Measurements from ENCODE around the gene COA3. TPM values are rescaled to one million over a fixed set of nuclear protein-coding genes. Genes with fewer than 3 reads are reported as not detected.

Gene COA3
- total and polyA plus RNA-seq, 4 donors, result 55.7 to 142 (median 76.7) TPM

GRCh38 chr17:42780851-42781638 lies 17.5 kb downstream of the COA3 start:
- Histone ChIP-seq H3K27me3 (ENCODE audit: control insufficient read depth in 3 of 3, insufficient read depth in 3 of 3, low read length in 2 of 3) (peaks cover 0 to 54% (median 46%) of the 10 kb centered on the region in 3 donors), H3K9ac (ENCODE audit: insufficient read depth in 1 of 2, low read length in 2 of 2) (no peak overlapping the region), H3K4me3 (no peak overlapping the region), H3K27ac (ENCODE audit: low read depth in 1 of 2, low read length in 1 of 2) (no peak overlapping the region), H3K36me3 (ENCODE audit: control insufficient read depth in 4 of 4, insufficient read depth in 4 of 4, low read length in 4 of 4) (peaks cover 3 to 21% (median 11%) of the 10 kb centered on the region in 4 donors), H3K9me3 (ENCODE audit: control insufficient read depth in 4 of 4, insufficient read depth in 3 of 4, low read length in 3 of 4) (peaks cover 0 to 2% (median 0%) of the 10 kb centered on the region in 4 donors), H3K4me1 (ENCODE audit: control insufficient read depth in 5 of 5, insufficient read depth in 5 of 5, low read length in 5 of 5) (peaks cover 0 to 36% (median 10%) of the 10 kb centered on the region in 5 donors)
- ATAC-seq (ENCODE audit: insufficient read depth, low FRiP score) (no peak), DNase-seq (no peak)
- no peak for TF ChIP-seq CTCF (IDR thresholded peaks at IDR 0.05; ENCODE audit: control extremely low read depth, extremely low read depth)
- WGBS, 2 donors, result 8 to 9% methylated on average over 35 to 39 of the region's 39 CpGs

- peaks cover 0 to 46% (median 38%) of the 10 kb centered on the region in 3 donors for H3K27me3 ChIP-seq (ENCODE audit: control insufficient read depth in 3 of 3, insufficient read depth in 3 of 3, low read length in 2 of 3)
- H3K4me1 ChIP-seq (ENCODE audit: control insufficient read depth in 5 of 5, insufficient read depth in 5 of 5, low read length in 5 of 5), result peaks cover 0 to 36% (median 10%) of the 10 kb centered on the region in 5 donors
- peaks cover 0 to under 1% (median 0%) of the 10 kb centered on the region in 4 donors for H3K9me3 ChIP-seq (ENCODE audit: control insufficient read depth in 4 of 4, insufficient read depth in 3 of 4, low read length in 3 of 4)
- H3K36me3 ChIP-seq (ENCODE audit: control insufficient read depth in 4 of 4, insufficient read depth in 4 of 4, low read length in 4 of 4), result peaks cover 3 to 21% (median 14%) of the 10 kb centered on the region in 4 donors
- no peak for DNase-seq
- H3K27ac ChIP-seq (ENCODE audit: low read depth in 1 of 2, low read length in 1 of 2), result no peak within 1 kb of the TSS
- no peak for TF ChIP-seq CTCF (IDR thresholded peaks at IDR 0.05; ENCODE audit: control extremely low read depth, extremely low read depth)
- H3K4me3 ChIP-seq, result no peak within 1 kb of the TSS
- no peak for ATAC-seq (ENCODE audit: insufficient read depth, low FRiP score)
- H3K9ac ChIP-seq (ENCODE audit: insufficient read depth in 1 of 2, low read length in 2 of 2), result no peak within 1 kb of the TSS
- 9 to 18% methylated on average over 41 to 65 of the region's 65 CpGs for WGBS, 2 donors
Measured at GRCh38 chr17:42779936-42780850, 18.3 kb downstream of the COA3 start, which contains the start of gene WNK4. WNK4 (plus strand) TSS chr17:42780610; CDS start chr17:42780699, 89 bp downstream.

DNA sequence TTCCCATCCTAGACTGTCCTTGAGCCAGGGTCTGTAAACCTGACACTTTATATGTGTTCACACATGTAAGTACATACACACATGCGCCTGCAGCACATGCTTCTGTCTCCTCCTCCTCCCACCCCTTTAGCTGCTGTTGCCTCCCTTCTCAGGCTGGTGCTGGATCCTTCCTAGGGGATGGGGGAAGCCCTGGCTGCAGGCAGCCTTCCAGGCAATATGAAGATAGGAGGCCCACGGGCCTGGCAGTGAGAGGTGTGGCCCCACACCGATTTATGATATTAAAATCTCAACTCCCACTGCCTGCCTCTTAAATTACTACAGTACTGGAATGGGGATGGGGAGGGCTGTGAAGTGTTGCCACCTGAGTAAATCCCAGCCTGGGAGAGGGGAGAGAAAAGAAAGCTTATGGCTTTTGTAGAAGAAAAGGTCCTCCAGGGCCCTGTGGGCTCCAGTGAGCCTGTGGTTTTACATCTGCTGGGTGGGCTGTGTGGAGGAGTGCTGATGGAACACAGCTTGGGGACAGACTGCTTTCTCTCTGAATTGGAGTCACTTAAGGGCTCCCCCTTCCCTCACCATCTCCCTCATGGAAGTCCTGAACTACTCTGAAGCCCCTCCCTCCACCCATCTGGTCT lies 19.1 kb downstream of the COA3 start:
- Histone ChIP-seq H3K9ac (ENCODE audit: insufficient read depth in 1 of 2, low read length in 2 of 2) (no peak overlapping the region), H3K4me3 (no peak overlapping the region), H3K27ac (ENCODE audit: low read depth in 1 of 2, low read length in 1 of 2) (no peak overlapping the region)

More for the DNA sequence above, 19.1 kb downstream of the COA3 start:
- Histone ChIP-seq H3K4me1 (ENCODE audit: control insufficient read depth in 5 of 5, insufficient read depth in 5 of 5, low read length in 5 of 5) (peaks cover 0 to 31% (median 10%) of the 10 kb centered on the region in 5 donors), H3K9me3 (ENCODE audit: control insufficient read depth in 4 of 4, insufficient read depth in 3 of 4, low read length in 3 of 4) (no peaks in the 10 kb centered on the region), H3K36me3 (ENCODE audit: control insufficient read depth in 4 of 4, insufficient read depth in 4 of 4, low read length in 4 of 4) (peaks cover 3 to 21% (median 17%) of the 10 kb centered on the region in 4 donors), H3K27me3 (ENCODE audit: control insufficient read depth in 3 of 3, insufficient read depth in 3 of 3, low read length in 2 of 3) (peaks cover 0 to 39% (median 30%) of the 10 kb centered on the region in 3 donors)
- ATAC-seq (ENCODE audit: insufficient read depth, low FRiP score) (no peak), DNase-seq (no peak)
- TF ChIP-seq CTCF (IDR thresholded peaks at IDR 0.05; ENCODE audit: control extremely low read depth, extremely low read depth), result no peak
- WGBS, 2 donors, result 81 to 84% methylated on average over 3 of the region's 3 CpGs
